Neural progenitor cell (in vitro differentiated cells): Measurements from ENCODE around the gene SAMD13. TPM values are rescaled to one million over a fixed set of nuclear protein-coding genes. Genes with fewer than 3 reads are reported as not detected.

Source experiments
- DNase-seq: peaks from one replicate; pipeline ENCODE4 v3.0.0-alpha.2; 2016; ENCODE audit warnings: low spot score
- H2AFZ ChIP-seq: fragments of 200-600 bp; sonication (generic); replicated peaks from 2 replicates; pipeline ENCODE4 v1.6.1; 2016; ENCODE audit warnings: antibody characterized with exemption
- H3F3A ChIP-seq: fragments of 200-600 bp; sonication (generic); 2 replicates; pipeline ENCODE4 v1.6.1; 2016; ENCODE audit warnings: antibody characterized with exemption, low read depth
- H3K27ac ChIP-seq: fragments of 200-600 bp; sonication (generic); 2 replicates; pipeline ENCODE4 v1.5.1; 2016; ENCODE audit warnings: mild to moderate bottlenecking
- H3K27me3 ChIP-seq: fragments of 200-600 bp; sonication (generic); 2 replicates; pipeline ENCODE4 v1.6.1; 2016; ENCODE audit warnings: mild to moderate bottlenecking, moderate library complexity
- H3K36me3 ChIP-seq: fragments of 200-600 bp; sonication (generic); 2 replicates; pipeline ENCODE4 v1.5.1; 2016
- H3K4me1 ChIP-seq: fragments of 200-600 bp; sonication (generic); 2 replicates; pipeline ENCODE4 v1.6.1; 2016; ENCODE audit warnings: mixed run types
- H3K4me2 ChIP-seq: fragments of 200-600 bp; sonication (generic); 2 replicates; pipeline ENCODE4 v1.6.1; 2016
- H3K4me3 ChIP-seq: fragments of 200-600 bp; sonication (generic); 2 replicates; pipeline ENCODE4 v1.5.1; 2016
- H3K79me2 ChIP-seq: fragments of 200-600 bp; sonication (generic); 2 replicates; pipeline ENCODE4 v1.6.1; 2016; ENCODE audit warnings: low read depth
- H3K9ac ChIP-seq: fragments of 200-600 bp; sonication (generic); 2 replicates; pipeline ENCODE4 v1.6.1; 2016
- H3K9me3 ChIP-seq: fragments of 200-600 bp; sonication (generic); 2 replicates; pipeline ENCODE4 v1.5.1; 2016; ENCODE audit warnings: low read depth
- H4K20me1 ChIP-seq: fragments of 200-600 bp; sonication (generic); 2 replicates; pipeline ENCODE4 v1.6.1; 2016; ENCODE audit warnings: low read depth
- H3K27ac Mint-ChIP-seq: 3 replicates; pipeline ENCODE4 v1.8.0; 2021; ENCODE audit warnings: mixed read lengths
- H3K27me3 Mint-ChIP-seq: 2 replicates; pipeline ENCODE4 v1.8.0; 2022; ENCODE audit warnings: low read depth, mild to moderate bottlenecking, inconsistent platforms, moderate library complexity, mixed read lengths; ENCODE audit not compliant: insufficient read depth
- H3K36me3 Mint-ChIP-seq: 3 replicates; pipeline ENCODE4 v1.8.0; 2021; ENCODE audit warnings: mixed read lengths
- H3K4me1 Mint-ChIP-seq: 3 replicates; pipeline ENCODE4 v1.8.0; 2021; ENCODE audit warnings: mixed read lengths
- H3K4me3 Mint-ChIP-seq: 3 replicates; pipeline ENCODE4 v1.8.0; 2021; ENCODE audit warnings: mild to moderate bottlenecking, moderate library complexity, mixed read lengths
- H3K9me3 Mint-ChIP-seq: 3 replicates; pipeline ENCODE4 v1.8.0; 2020; ENCODE audit warnings: mixed read lengths
- EZH2 ChIP-seq: fragments of 200-600 bp; sonication (generic); IDR thresholded peaks from 2 replicates; pipeline ENCODE4 v1.6.1; 2017; ENCODE audit warnings: antibody characterized with exemption, mild to moderate bottlenecking, moderate library complexity
- EZH2phosphoT487 ChIP-seq: fragments of 200-600 bp; sonication (generic); IDR thresholded peaks from 2 replicates; pipeline ENCODE4 v1.6.1; 2017; ENCODE audit warnings: antibody characterized with exemption
- total RNA-seq: library from RNA; depleted of rRNA; stranded (reverse); fragments of >200 nt; gene quantifications from 2 replicates; pipeline ENCODE4 v1.2.3, GENCODE V29; 2015; ENCODE audit warnings: low replicate concordance
- TF ChIP-seq, protein P1 (sequence below): fragments of 200-600 bp; sonication (generic); IDR thresholded peaks from 2 replicates; pipeline ENCODE4 v1.5.1; 2017; ENCODE audit warnings: antibody characterized with exemption, mild to moderate bottlenecking

The SAMD13 gene
- total RNA-seq, 1 donor from 2014 or later: 5.6 TPM

DNA sequence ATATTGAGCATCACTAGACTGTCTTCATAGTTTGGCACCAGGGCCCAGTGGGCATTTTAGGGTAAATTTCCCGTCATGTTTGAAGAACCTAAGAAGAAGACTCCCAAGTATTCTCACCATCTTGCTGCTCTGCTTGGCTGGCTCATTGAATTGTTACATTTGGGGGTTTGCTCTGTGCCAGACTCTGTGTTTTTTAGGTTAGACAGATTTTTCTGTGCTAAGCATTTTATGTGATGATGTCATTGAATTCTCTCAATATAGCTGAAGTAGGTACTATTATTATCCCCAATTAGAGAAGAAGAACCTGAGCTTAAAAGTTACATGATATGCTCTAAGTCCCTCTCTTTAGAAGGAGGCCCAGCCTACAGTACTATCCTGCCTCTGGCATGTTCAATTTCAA, 68.8 kb downstream of the SAMD13 start:
- no peaks in the 10 kb centered on the region for H3F3A ChIP-seq
- H3K27me3 Mint-ChIP-seq: peaks cover 2% of the 10 kb centered on the region
- no peak overlapping the region for H3K4me3 ChIP-seq
- no peak for TF ChIP-seq EZH2
- TF ChIP-seq, protein P1, sequence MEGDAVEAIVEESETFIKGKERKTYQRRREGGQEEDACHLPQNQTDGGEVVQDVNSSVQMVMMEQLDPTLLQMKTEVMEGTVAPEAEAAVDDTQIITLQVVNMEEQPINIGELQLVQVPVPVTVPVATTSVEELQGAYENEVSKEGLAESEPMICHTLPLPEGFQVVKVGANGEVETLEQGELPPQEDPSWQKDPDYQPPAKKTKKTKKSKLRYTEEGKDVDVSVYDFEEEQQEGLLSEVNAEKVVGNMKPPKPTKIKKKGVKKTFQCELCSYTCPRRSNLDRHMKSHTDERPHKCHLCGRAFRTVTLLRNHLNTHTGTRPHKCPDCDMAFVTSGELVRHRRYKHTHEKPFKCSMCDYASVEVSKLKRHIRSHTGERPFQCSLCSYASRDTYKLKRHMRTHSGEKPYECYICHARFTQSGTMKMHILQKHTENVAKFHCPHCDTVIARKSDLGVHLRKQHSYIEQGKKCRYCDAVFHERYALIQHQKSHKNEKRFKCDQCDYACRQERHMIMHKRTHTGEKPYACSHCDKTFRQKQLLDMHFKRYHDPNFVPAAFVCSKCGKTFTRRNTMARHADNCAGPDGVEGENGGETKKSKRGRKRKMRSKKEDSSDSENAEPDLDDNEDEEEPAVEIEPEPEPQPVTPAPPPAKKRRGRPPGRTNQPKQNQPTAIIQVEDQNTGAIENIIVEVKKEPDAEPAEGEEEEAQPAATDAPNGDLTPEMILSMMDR: no peak
- TF ChIP-seq EZH2phosphoT487: no peak
- H3K27ac ChIP-seq: no peak overlapping the region
- H3K36me3 Mint-ChIP-seq: no peaks in the 10 kb centered on the region
- H2AFZ ChIP-seq: no peak overlapping the region
- peaks cover 8% of the 10 kb centered on the region for H3K4me1 Mint-ChIP-seq
- H3K4me3 Mint-ChIP-seq: no peak overlapping the region
- no peaks in the 10 kb centered on the region for H4K20me1 ChIP-seq
- no peaks in the 10 kb centered on the region for H3K9me3 ChIP-seq
- no peaks in the 10 kb centered on the region for H3K4me1 ChIP-seq
- H3K36me3 ChIP-seq: no peaks in the 10 kb centered on the region
- no peak overlapping the region for H3K27ac Mint-ChIP-seq
- no peaks in the 10 kb centered on the region for H3K9me3 Mint-ChIP-seq
- no peak for DNase-seq
- H3K9ac ChIP-seq: no peak overlapping the region
- no peak overlapping the region for H3K4me2 ChIP-seq
- H3K27me3 ChIP-seq: no peaks in the 10 kb centered on the region
- H3K79me2 ChIP-seq: no peaks in the 10 kb centered on the region

GRCh38 chr1:84370831-84371394, 69.4 kb downstream of the SAMD13 start:
- H3K27me3 ChIP-seq: no peaks in the 10 kb centered on the region
- H3K4me1 ChIP-seq: no peaks in the 10 kb centered on the region
- H2AFZ ChIP-seq: no peak overlapping the region
- H3K9me3 ChIP-seq: no peaks in the 10 kb centered on the region
- peaks cover 2% of the 10 kb centered on the region for H3K27me3 Mint-ChIP-seq
- H3K36me3 ChIP-seq: no peaks in the 10 kb centered on the region
- TF ChIP-seq EZH2phosphoT487 (no peak), EZH2 (no peak)
- TF ChIP-seq, protein P1: no peak
- no peak overlapping the region for H3K4me3 Mint-ChIP-seq
- H3K4me3 ChIP-seq: no peak overlapping the region
- DNase-seq: no peak
- H3K27ac Mint-ChIP-seq: no peak overlapping the region
- peaks cover 5% of the 10 kb centered on the region for H3K4me1 Mint-ChIP-seq
- H3K4me2 ChIP-seq: no peak overlapping the region
- no peak overlapping the region for H3K9ac ChIP-seq
- H3K9me3 Mint-ChIP-seq: no peaks in the 10 kb centered on the region
- H3F3A ChIP-seq: no peaks in the 10 kb centered on the region
- H3K27ac ChIP-seq: no peak overlapping the region
- H3K36me3 Mint-ChIP-seq: no peaks in the 10 kb centered on the region
- H4K20me1 ChIP-seq: no peaks in the 10 kb centered on the region
- H3K79me2 ChIP-seq: no peaks in the 10 kb centered on the region

DNA sequence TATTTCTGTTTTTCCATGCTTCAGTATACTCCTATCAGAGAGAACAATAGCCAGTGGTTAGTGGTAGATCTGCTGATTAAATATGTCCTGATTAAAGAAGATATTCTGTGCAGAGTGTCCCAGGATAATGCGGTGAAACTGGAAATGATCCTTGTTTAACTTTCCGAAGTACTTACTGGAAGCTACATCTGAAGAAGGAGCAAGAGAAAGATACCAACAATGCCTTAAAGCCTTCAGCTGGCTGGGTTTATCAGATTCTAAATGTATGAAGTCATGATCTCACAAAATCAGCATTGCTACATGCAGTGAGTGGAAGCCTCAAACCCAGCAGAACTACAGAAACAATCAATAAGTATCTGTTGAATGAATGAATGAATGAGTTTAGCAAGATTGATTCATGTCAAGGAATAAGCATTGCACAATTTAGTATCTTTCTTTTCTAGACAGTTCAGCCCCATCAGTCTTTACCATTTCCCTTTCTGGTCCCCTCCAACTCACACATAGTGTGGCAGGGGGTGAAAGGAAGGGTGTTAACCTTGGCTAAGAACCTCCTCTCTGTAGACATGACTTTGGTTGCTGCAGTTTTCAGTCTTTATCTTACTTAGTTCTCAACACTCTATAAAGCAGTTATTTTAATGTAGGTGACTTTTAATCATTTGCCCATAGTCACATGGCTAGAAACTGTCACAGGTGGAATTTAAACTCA, 72.1 kb downstream of the SAMD13 start:
- Mint-ChIP-seq H3K27ac (no peak overlapping the region), H3K27me3 (peaks cover 2% of the 10 kb centered on the region), H3K9me3 (no peaks in the 10 kb centered on the region), H3K4me3 (no peak overlapping the region), H3K4me1 (peaks cover 4% of the 10 kb centered on the region), H3K36me3 (no peaks in the 10 kb centered on the region)
- Histone ChIP-seq H3K79me2 (no peaks in the 10 kb centered on the region), H3K4me1 (no peaks in the 10 kb centered on the region), H3K27me3 (no peaks in the 10 kb centered on the region), H2AFZ (no peak overlapping the region), H3K9me3 (no peaks in the 10 kb centered on the region), H3K9ac (no peak overlapping the region), H3K36me3 (no peaks in the 10 kb centered on the region), H3K27ac (no peak overlapping the region), H3F3A (no peaks in the 10 kb centered on the region), H3K4me2 (no peak overlapping the region), H4K20me1 (no peaks in the 10 kb centered on the region), H3K4me3 (no peak overlapping the region)
- DNase-seq: no peak
- no peak for TF ChIP-seq EZH2
- TF ChIP-seq, protein P1: no peak
- TF ChIP-seq EZH2phosphoT487: no peak
